HT1080 (cell line): Measurements from ENCODE around the gene COL5A3. TPM values are rescaled to one million over a fixed set of nuclear protein-coding genes. Genes with fewer than 3 reads are reported as not detected.
"Not testable (repeated sequence)": the region's sequence is repeated elsewhere in the genome, so short reads cannot be mapped to it uniquely, and the experiment has no call there.

Experiments
- DNase-seq: peaks from one replicate; pipeline ENCODE4 v3.0.0-alpha.2; 2015; ENCODE audit warnings: low read depth
- polyA plus RNA-seq, 2 experiments: library from polyadenylated mRNA; depleted of rRNA; stranded (reverse); fragments of >200 nt; gene quantifications; 2 replicates each; pipeline ENCODE4 v1.2.3, GENCODE V29; 2015
- total RNA-seq: library from RNA; depleted of rRNA; stranded (reverse); fragments of >200 nt; shearing (Covaris generic); gene quantifications from 2 replicates; pipeline ENCODE4 v1.2.3, GENCODE V29; 2014; rRNA removed

Gene COL5A3
- not detected in 2 replicates for total RNA-seq
- polyA plus RNA-seq (2015; cell fraction: cytosol; rRNA removed): not detected in 2 replicates
- 0.12 TPM in 1 of 2 replicates, not detected in the other for polyA plus RNA-seq (2015; cell fraction: nucleus; rRNA removed)

DNA sequence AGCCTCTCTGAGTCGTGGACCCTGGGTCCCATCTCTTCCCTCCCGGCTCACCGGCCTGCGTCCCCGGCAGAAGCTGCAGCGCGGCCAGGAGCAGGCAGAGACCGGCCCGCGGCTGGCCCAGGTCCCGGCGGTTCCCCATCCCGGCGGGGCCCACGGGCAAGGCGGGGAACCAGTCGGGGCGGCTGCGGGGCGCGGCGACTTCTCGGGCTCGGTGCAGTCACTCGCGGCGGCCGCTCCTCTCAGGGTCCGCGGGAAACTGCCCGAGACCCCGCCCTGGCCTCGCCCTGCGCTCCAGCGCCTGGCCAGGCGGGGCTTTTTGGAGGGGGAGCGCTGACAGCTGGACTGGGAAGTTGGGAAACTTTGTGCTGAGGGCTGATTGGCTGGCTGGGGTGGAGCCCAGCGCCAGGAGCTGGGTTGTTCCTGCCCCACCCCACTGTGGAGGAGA is at the start of gene COL5A3:
Gene COL5A3, minus strand, starts transcription at position 258 of the 445 bp plus-strand sequence. Its CDS starts 119 bp downstream, at position 139.
- no peak for DNase-seq

DNA sequence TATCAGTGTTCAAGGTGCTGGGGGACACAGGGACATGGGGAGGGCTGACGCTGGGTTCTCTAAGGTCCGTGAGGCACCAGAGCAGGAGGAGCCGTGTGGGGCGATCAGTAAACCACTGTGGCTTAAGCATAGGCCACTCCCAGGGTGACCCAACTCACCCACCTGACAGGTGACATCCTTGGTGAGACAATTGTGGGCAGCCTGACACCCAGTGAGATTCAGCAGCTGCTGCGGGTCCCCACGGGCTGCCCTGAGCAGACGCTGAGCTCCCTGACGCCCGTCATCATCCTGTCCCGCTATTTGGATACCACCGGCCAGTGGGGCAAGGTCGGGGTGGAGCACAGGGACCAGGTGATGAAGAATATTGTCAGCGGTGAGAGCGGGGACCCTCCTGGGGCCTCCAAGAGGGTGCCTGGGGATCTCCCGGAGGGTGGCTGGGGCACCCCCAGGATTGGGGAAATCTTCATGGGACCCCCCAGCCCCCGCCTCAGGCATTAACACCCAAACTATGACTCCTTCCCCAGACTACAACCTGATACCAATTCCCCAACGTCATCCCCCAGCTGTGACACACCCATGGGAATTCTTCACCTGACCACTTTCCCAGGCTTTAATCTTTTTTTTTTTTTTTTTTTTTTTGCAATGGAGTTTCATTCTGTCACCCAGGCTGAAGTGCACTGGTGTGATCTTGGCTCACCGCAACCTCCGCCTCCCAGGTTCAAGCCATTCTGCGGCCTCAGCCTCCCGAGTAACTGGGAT is 42.5 kb upstream of the COL5A3 start:
- no peak for DNase-seq

DNA sequence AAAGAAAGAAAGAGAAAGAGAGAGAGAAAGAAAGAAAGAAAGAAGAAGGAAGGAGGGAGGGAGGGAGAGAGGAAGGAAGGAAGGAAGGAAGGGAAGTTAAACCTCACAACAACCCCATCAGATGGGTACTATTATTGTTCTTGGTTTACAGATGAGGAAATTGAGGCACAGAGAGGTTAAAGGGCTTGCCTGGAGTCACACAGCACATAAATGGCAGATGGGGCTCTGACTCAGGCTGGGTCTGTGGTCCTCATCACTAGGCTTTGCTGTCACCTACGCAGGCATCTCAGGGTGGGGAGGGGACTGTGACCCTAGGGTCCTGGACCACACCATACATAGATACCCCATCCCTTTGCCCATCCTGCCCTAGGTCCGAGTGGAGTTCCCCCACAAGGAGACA is 39.3 kb upstream of the COL5A3 start:
- no peak for DNase-seq

DNA sequence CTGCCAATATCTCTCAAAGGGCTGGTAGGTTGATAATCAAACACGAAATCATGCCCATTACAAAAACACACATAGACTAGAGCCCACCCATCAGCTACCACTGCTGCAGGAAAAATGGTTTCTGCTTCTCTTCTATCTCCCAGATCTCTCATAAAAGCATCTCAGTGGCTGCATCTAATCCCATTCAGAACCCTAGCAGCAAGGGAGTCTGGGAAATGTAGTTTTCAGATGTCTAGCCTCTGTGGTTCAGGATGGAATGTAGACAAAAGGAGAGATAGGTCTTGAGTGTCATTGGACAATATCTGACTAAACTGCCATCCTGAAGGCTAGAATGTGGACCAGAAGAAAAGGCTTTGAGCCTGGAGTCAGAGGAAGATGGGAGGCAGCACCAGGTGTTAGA is 35.1 kb upstream of the COL5A3 start:
- DNase-seq: peak; percentile 16

DNA sequence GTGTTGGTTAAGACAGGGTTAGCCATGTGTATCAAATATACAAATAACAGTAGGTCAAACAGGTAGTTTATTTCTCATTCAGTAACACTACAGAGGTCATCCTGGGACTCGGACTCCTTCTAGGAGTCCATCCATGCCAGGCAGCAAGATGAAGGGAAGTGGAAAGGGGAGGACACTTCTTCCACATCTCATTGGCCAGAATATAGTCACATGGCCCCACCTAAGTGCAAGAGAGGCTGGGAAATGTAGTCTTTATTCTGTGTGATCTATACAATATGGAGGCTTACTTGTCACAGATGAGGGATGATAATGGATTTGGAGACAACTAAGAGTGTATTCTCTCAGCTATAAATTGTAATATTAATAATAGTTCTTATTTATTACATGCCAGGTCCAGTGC is 34.1 kb upstream of the COL5A3 start:
- peak; percentile 53 for DNase-seq

DNA sequence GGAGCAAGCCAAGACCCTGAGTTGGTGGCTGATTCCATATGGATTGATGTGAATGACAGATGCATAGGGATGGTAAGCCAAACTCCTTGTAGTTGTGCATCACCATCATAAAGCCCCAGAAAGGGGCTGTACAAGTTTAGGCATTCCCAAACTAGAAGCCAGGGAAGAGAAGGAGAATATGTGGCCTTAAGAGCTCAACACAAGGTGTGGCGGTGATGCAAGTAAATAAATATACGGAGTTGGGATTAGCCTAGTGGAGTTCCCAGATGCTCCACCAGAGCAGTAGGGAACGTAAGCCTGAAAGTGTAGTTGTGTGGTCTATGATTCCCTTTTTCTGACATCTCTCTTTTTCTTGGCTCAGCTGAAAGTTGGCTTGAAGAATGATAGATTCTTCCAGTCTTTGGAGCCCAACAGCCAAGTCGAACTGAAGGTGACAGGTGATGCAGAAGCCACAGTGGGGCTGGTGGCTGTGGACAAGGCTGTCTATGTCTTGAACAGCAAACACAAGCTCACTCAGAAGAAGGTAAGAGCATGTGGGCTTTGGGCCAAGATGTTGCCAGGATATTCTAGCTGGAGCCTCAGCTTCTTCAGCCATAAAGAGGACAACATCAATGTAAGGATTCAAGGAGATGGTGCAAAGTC is 33.1 kb upstream of the COL5A3 start:
- no peak for DNase-seq

DNA sequence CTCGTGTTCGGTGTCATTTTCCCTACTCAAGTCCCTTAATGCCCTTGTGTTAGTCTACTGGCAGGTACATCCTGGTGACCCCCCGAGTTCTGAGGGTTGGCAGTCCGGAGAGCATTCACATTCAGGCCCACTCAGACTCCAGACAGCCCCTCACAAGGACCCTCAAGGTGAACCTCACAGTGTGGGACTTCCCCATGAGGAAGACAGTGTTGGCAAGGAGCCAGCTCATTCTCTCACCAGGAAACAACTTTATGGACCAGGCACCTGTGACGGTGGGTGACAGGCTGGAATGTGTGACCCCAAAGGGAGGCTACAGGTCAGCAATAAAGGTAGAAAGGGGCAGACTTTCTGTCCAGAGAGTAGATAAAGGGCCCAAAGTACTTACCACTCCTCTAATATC is 27.5 kb upstream of the COL5A3 start:
- DNase-seq: no peak

DNA sequence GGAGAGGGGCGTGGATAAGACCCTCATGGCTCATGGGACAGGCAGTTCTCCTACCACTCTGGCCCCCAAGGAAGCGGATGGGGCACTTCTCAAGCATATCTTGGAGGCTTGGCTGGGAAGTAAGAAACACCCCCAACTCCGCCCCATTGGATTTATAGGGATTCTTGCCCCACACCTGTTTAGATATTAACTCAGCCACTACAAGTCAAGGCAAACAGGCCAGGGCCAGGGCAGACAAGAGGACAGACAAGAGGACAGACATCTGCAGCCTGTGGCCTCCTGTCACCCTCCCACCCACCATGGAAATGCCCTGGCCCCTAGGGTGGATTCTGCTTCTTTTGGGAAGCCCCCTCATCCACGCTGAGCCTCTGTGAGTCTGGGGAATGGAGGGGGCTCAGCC is 27.1 kb upstream of the COL5A3 start:
- no peak for DNase-seq

DNA sequence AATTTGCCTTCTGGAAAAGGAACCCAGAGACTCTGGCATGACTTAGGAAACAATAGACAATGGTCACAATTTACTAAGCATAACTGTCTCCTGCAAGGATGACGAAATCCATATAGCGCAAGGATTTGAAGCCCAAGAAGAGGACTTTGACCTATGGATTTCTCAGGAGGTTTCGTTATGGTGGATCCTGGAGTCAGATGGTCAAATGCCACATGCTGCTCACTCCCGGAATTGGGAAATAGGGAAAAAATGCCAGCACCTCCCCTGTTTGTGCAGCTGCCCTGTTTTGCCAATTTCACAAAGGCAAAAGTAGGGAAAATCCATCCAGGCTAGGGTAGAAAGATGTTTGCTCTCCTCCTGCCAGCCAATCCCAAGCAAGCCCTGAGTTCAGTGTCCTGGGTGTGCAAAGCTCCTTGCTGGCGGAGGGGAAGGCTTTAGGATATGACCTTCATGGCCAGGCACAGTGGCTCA is 26.3 kb upstream of the COL5A3 start:
- no peak for DNase-seq

DNA sequence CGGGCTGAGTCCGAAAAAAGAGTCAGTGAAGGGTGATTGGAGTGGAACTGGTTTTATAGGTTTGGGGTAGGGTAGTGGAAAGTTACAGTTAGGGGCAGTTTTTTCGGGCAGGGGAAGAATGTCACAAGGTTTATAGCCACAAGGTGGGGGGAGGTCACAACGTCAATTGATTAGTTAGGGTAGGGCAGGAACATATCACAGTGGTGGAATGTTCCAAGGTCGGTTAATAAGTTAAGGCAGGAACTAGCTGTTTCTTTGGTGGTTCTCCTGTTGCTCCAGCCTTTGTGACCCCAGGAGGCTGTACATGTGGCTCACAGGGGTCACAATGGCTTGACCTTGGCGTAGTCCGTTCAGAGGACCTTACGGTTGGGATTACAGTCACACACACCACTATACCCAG is 23.3 kb upstream of the COL5A3 start:
- no peak for DNase-seq

DNA sequence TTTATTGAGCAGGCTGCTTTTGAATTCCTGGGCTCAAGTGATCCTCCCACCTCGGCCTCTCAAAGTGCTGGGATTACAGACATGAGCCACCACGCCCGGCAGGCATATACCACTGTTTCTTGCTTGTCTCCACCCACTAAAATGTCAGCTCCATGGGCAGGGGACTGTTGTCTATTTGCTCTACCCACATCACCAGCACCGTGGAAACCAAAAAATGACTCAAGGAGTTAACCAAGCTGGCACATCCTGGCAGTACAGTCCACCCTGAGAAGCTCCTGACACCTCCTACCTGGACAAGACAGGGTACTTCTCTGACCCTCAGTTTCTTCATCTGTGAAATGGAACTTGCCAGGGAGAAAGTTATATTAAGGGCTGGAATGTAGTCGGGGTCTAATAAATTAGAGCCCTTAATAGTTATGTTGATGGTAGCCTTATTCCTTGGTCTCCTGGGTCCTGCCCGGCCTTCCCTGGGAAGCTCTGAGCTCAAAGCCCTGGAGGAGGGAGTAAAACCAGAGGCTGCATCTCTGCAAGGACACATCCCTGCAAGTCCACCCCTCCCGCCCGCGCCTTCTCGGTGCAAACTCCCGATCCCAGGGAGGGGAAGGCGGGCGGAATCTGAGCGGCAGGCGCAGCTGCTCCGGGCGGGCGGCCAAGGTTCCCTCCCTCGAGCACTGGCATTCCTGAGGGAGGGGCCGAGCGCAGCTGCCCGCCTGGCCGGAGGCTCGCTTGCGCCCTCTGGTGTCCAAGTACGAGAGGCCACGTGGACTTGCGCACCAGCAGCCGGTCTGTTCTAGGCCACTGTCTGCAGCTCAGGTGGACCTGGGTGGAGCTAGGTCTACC is 17.1 kb upstream of the COL5A3 start:
- DNase-seq: peak; percentile 89

DNA sequence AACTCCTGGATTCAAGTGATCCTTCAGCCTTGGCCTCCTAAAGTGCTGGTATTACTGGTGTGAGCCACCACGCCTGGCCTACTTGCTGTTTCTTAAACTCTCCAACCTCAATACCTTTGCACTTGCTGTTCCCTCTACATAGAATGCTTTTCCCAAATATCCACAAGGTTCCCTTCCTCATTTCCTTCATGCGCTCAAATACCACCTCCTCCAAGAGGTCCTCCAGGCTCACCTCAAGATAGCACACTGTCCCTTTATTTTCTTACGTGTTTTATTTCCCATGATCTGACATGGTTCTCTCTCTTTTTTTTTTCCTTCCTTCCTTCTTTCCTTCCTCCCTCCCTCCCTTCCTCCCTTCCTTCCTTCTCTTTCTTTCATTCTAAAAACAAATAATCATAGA is 16.4 kb upstream of the COL5A3 start:
- no peak for DNase-seq

DNA sequence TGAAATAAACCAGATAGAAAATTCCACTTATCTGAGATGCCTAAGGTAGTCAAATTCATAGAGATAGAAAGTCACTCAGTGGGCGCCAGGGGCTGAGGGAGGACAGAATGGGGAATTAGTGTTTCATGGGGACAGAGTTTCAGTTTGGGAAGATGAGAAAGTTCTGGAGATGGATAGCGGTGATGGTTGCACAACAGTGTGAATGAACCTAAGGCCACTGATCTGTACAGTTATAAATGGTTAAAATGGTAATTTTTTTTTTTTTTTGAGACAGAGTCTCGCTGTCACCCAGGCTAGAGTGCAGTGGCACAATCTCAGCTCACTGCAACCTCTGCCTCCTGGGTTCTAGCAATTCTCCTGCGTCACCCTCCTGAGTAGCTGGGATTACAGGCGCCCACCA is 12.8 kb upstream of the COL5A3 start:
- not testable (repeated sequence) for DNase-seq

DNA sequence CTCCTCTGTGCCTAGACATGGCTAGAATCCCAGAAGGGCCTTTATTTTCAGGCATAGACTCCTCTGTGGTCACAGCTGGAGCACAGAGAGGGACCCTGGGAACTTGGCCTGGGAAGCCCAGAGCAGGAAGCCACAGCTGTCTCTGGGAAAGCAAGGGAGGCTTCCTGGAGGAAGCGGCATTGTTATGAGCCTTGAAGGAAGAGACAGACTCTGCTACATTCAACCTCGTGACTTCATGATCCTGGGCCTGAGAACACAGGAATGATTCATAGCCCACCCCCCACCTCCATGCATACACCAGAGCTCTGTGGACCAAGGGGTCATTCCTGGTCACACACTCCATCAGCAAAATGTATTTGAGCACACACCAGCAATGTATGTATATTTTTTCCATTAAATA is 11.6 kb upstream of the COL5A3 start:
- no peak for DNase-seq

DNA sequence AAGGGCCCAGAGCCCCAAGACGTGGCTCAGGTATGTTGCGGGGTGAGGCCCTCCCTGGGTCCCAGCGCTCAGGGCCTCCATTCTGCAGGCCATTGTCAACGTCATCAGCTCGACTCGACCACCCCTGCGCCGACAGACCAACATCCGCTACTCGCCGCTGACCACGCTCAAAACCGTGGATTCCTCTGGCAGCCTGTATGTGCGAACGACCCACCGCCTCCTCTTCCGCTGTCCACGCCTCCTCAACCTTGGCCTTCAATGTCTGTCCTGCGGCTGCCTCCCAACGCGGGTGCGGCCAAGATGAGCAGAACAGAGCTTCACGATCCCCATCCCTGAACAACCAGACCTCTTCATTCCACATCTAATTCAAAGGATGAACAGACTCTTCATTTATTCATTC is 11.1 kb upstream of the COL5A3 start:
- DNase-seq: no peak

DNA sequence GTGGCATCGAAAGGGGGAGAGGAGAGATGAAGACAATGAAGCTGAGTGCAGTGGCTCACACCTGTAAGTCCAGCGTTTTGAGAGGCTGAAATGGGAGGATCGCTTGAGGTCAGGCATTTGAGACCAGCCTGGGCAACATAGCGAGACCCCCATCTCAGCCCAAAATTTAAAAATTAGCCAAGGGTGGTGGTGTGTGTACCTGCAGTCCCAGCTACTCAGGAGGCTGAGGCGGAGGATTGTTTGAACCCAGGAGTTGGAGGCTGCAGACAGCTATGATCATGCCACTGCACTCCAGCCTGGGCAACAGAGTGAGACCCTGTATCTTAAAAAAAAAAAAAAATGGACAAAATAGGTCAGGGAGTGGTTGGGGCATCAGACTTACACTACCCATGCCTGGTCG is 10.5 kb upstream of the COL5A3 start:
- DNase-seq: no peak

DNA sequence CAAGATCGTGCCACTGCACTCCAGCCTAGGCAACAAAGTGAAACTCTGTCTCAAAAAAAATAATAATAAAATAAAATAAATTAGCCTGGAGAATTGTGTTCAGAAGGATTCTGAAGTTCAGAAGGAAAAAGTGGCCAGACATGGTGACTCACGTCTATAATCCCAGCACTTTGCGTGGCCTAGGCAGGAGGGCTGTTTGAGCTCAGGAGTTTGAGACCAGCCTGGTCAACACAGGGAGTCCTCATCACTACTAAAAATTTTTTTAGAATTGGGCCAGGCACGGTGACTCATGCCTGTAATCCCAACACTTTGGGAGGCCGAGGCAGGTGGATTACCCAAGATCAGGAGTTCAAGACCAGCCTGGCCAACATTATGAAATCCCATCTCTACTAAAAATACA is 8.9 kb upstream of the COL5A3 start:
- no peak for DNase-seq

DNA sequence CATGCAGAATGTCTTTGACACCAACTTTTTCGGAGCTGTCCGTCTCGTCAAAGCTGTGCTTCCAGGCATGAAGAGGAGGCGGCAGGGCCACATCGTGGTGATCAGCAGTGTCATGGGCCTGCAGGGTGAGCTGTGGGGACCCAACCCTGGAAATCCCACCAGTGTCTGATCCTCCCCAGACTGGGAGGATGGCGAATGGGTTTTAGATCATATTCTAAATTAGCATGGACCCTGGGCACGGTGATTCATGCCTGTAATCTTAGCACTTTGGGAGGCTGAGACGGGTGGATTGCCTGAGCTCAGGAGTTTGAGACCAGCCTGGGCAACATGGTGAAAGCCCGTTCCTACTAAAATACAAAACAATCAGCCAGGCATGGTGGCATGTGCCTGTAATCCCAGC is 8.5 kb upstream of the COL5A3 start:
- DNase-seq: no peak

DNA sequence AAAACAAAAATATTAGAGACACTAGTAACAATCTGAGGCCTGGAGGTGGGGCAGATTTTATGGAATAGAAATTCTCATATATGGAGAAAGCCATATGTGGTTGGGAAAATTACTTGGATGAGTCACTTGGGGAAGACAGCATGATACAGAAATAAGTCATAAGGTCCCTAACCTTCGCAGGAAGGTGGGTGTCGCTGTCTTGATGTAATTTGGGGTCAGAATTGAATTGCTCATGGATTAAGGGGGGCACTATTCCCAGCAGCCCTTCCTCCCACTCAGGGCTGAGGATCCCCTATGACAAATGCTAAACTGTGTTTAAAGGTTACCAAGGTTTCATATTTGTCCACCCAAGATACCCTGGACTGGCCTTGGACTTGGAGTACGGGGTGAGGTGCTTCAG is 8.0 kb upstream of the COL5A3 start:
- DNase-seq: peak; percentile 31

DNA sequence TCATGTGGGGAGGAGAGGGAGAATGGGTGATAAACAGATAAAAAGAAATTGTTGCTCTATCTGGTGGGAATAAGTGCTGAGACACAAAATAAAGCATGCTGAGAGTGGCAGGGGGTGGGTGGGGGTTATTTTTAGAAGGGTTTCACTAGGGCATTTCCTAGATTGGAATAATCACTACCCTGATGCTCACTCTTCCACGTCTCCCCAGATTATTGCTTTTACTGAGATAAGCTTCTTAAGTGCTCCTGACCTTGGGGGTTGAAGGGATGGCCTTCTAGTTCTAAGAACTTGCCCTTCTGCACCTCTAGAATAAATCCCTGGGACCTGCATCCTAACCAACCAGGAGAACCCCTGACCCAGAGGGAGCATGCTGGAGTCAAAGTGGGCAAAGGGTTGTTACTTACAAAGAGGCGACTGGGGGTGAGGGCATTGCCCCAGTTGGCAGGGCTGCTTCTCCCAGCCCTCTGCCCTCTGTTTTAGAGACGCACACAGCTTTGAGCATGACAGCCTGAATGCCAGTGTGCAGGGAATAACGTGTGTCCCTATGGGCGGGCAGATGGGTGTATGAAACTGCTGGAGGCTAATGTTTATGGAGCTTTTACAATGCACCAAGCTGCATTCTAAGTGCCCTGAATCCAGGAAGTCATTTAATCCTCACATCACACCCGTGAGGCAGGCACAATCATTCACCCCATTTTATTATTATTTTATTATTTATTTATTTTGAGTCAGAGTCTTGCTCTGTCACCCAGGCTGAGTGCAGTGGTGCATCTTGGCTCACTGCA is 3.7 kb upstream of the COL5A3 start:
- no peak for DNase-seq

DNA sequence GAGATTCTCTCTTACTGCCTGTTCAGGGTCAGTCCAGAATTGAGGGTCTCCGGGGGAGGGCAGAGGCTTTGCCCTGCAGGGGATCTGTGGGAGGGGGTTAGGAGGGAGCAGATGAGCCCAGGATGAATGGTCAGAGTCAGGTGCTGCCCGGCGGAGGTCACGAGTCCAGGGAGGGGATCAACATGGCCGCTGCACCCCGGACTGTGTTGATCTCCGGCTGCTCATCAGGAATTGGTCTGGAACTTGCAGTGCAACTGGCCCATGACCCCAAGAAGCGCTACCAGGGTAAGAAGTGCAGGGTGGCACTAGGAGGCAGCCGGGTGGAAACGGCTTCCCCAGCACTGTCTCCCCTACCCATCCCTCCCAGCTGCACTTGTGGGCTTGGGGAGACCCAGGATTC is 3.0 kb upstream of the COL5A3 start, which contains the start of gene RDH8:
Gene RDH8, plus strand, starts transcription at position 168 of the 400 bp plus-strand sequence. Its CDS starts 15 bp downstream, at position 183.
- DNase-seq: no peak
